Spinal cord (tissue), 10 donors: ENCODE data around the gene CAD. TPM values are rescaled to one million over a fixed set of nuclear protein-coding genes. Genes with fewer than 3 reads are reported as not detected.
"Not testable (repeated sequence)": the region's sequence is repeated elsewhere in the genome, so short reads cannot be mapped to it uniquely, and the experiment has no call there.

Source experiments
- DNase-seq, 6 donors: peaks; one replicate each; pipeline versions ENCODE4 v3.0.0 to v3.0.0-alpha.2; 2013 to 2015; ENCODE audit warnings: low spot score in 6 of 6, low read depth in 4 of 6
- H3K27ac ChIP-seq: one replicate; pipeline ENCODE4 v1.5.1; 2013; ENCODE audit warnings: low read depth, low read length, control low read depth
- H3K27me3 ChIP-seq: one replicate; pipeline ENCODE4 v1.6.1; 2013; ENCODE audit warnings: low read length; ENCODE audit not compliant: control insufficient read depth, insufficient read depth
- H3K36me3 ChIP-seq: one replicate; pipeline ENCODE4 v1.6.1; 2013; ENCODE audit warnings: low read length; ENCODE audit not compliant: control insufficient read depth, insufficient read depth
- H3K4me1 ChIP-seq: one replicate; pipeline ENCODE4 v1.6.1; 2013; ENCODE audit warnings: low read length; ENCODE audit not compliant: control insufficient read depth, insufficient read depth
- H3K4me3 ChIP-seq: one replicate; pipeline ENCODE4 v1.5.1; 2013; ENCODE audit warnings: low read depth, low read length, control low read depth
- H3K9me3 ChIP-seq: one replicate; pipeline ENCODE4 v1.6.1; 2013; ENCODE audit warnings: low read length; ENCODE audit not compliant: control insufficient read depth, insufficient read depth
- WGBS: methylation state at CpG from one replicate; pipeline ENCODE4 v1.1.5; 2013; ENCODE audit warnings: missing lambda C conversion rate; ENCODE audit not compliant: insufficient coverage; 5-methylcytosine and 5-hydroxymethylcytosine counted together
- polyA plus RNA-seq, 2 donors: library from polyadenylated mRNA; unstranded; fragments of 120-200 nt; gene quantifications; one replicate each; pipeline ENCODE4 v1.2.1, GENCODE V29; 2013; ENCODE audit not compliant: insufficient read length in 2 of 2
- total RNA-seq, 2 donors: library from RNA; depleted of rRNA in 1 of 2; stranded (reverse); fragments of 120-200 nt in 1 of 2; fragments of >200 nt in 1 of 2; gene quantifications; one replicate each; pipeline versions ENCODE4 v1.2.3 to v1.2.4, GENCODE V29; 2013 to 2014
- donor health status: healthy.

The CAD gene
- total and polyA plus RNA-seq, 4 donors = 26.5 to 49.2 (median 34.5) TPM

DNA sequence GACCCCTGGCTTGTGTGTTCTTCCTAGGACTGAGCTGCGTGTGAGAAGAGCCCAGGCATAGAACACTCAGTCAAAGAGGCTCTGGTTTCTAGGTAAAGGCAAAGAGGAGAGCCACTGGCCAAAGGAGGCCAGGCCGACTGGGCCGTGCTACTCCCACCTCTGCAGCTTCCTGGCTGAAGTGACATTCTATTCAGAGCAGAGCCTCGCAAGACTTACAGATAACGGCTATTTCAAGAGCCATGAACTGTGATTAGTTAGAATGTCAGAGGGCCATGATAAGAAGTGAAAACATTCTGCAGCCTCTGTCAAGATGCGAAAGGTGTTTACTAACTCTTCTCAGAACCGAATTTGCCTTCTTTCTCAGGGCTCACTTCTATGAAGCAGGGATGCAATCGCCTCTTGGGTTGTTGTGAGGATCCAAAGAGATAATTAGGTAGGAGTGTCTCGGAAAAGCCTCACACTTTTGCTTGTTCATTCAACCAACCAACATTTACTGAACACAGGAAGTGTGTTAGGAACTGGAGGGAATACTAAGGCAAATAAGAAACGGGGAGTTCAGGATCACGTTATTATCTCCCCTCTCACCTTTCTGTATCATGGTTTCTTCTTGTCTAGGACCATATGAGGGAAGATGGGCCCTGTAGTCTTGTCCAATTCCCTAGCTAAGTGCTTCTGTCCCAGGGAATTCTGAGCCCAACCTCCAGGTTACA, 54.6 kb downstream of the CAD start:
- Histone ChIP-seq H3K27me3 (peaks cover 7% of the 10 kb centered on the region), H3K4me3 (no peak overlapping the region), H3K36me3 (no peaks in the 10 kb centered on the region), H3K4me1 (no peaks in the 10 kb centered on the region), H3K9me3 (no peaks in the 10 kb centered on the region), H3K27ac (no peak overlapping the region)
- WGBS = 52% methylated on average over 4 of the region's 11 CpGs
- no peak for DNase-seq

DNA sequence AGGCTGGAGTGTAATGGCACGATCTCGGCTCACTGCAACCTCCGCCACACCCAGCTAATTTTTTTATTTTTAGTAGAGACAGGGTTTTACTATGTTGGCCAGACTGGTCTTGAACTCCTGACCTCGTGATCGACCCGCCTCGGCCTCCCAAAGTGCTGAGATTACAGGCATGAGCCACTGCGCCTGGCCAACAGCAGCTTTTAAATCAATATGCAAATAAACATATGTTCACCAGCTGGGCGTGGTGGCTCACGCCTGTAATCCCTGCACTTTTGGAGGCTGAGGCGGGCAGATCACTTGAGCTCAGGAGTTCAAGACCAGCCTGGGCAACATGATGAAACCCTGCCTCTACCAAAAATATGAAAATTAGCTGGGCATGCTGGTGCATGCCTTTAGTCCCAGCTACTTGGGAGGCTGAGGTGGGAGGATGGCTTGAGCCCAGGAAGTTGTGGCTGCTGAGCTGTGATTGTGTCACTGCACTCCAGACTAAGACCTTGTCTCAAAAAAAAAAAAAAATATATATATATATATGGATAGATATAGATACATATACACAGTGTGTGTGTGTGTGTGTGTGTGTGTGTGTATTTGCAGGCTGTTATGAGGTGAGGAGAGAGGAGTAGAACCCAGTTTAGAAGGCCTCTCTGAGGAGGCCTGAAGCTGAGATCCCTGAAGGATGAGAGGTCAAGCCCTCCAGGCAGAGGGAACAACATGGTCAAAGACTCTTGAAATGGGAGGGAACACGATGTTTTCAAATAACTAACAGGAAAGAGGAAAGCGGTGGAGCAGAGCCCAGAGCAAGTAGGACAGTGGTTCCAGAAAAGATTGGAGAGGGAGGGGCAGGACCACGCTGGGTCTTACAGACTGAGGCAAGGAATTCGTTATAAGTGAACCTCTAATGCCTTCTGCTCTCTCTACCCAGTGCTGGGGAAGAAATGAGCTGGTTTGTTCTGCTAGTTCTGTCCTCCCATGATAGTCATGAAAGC, 55.7 kb downstream of the CAD start:
- H3K27ac ChIP-seq, DNase-seq, H3K9me3 ChIP-seq, H3K27me3 ChIP-seq, H3K36me3 ChIP-seq, H3K4me3 ChIP-seq, H3K4me1 ChIP-seq: not testable (repeated sequence)
- 69% methylated on average over 5 of the region's 15 CpGs for WGBS

DNA sequence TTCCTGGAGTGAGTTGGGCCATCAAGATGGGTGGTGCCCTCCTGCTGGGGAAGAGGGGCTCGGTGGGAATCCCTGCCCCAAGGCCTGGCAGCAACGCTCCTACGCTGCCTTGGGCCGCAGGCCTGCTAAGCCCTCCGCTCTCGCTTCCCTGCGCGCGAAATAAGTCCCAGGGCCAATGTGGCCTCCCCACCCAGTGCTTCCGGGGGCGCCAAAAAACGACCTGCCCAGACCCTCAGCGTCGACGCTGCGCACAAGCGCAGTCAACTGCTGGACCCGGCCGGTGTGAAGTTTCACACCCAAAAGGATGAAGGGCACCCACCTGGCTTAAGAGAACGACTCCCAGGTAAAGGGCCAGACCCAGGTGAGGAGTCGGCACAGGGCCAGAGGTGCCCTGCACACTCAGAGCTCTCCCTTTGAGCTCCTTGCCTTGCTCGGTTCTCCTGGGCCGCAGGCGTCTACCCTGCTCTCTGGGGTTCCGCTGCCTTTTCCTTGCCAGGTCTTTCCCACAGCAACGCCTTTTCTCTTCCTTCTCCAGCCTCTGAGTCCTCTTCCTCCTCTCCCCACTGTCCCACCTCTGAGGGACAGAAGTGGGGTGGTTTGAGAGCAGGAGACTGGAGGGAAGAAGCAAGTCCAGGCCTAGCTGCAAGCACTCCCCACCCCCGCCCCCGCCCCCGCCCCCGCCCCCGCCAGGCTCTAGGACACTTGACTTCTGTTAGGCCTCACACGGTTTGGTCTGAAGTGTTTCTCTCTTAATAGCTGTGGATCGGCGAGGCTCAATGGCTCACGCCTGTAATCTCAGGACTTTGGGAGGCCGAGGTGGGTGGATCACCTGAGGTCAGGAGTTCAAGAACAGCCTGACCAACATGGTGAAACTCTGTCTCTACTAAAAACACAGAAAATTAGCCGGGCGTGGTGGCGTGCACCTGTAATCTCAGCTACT, 58.3 kb downstream of the CAD start, which contains the start of gene DNAJC5G:
Gene DNAJC5G, plus strand, starts transcription at position 223 of the 940 bp plus-strand sequence. CDS start 1,296 bp downstream, outside the sequence.
- Histone ChIP-seq H3K4me3 (no peak within 1 kb of the TSS), H3K27ac (no peak within 1 kb of the TSS), H3K27me3 (peaks cover 4% of the 10 kb centered on the region), H3K4me1 (no peaks in the 10 kb centered on the region), H3K9me3 (no peaks in the 10 kb centered on the region), H3K36me3 (no peaks in the 10 kb centered on the region)
- WGBS = 84% methylated on average over 36 of the region's 39 CpGs
- DNase-seq = no peak

DNA sequence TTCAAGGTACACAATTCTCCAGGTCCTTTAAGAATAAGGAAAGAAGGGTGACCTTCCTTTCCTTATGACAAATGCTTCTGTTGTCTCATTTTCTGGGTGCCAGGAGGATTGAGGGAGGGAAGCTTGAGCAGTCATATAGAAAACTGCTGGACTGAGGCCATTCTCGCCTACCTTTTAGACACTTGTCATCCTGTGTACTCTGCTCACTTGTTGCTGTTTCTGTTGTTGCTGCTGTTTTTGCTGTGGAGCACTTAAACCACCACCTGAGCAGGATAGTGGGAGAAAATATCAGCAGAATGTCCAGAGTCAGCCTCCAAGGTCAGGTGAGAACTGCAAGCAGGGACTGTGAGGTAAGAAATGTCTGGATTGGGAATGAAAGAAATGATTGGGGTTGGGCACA, 60.8 kb downstream of the CAD start:
- H3K4me1 ChIP-seq = peaks cover 8% of the 10 kb centered on the region
- no peak for DNase-seq
- H3K27ac ChIP-seq = no peak overlapping the region
- no peaks in the 10 kb centered on the region for H3K9me3 ChIP-seq
- H3K36me3 ChIP-seq = no peaks in the 10 kb centered on the region
- no CpG with 5 or more reads among the region's 1 CpG for WGBS
- H3K4me3 ChIP-seq = no peak overlapping the region
- peaks cover 13% of the 10 kb centered on the region for H3K27me3 ChIP-seq

DNA sequence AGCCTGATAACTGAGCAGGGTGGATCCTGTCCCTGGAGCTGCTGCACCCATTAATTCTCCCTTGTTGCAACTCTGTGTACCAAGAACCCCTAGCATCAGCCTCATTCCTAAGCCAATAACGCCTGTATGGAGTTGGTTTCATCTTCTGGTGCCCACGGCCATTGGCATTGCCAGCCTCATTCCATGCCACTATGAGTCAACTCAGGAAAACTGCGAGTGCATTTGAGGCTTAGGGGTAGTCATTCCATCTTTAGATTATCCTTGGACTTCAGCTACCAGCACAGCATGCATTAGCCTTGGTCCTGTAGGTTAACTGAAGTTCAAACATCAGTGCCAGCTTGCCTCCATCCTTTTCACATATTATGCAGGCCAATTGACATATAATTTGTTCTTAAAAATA, 63.7 kb downstream of the CAD start:
- no peak overlapping the region for H3K27ac ChIP-seq
- H3K4me1 ChIP-seq = peaks cover 8% of the 10 kb centered on the region
- H3K36me3 ChIP-seq = no peaks in the 10 kb centered on the region
- H3K9me3 ChIP-seq = no peaks in the 10 kb centered on the region
- WGBS = 40% methylated on average over 1 of the region's 3 CpGs
- peaks cover 16% of the 10 kb centered on the region for H3K27me3 ChIP-seq
- DNase-seq = no peak
- H3K4me3 ChIP-seq = no peak overlapping the region

DNA sequence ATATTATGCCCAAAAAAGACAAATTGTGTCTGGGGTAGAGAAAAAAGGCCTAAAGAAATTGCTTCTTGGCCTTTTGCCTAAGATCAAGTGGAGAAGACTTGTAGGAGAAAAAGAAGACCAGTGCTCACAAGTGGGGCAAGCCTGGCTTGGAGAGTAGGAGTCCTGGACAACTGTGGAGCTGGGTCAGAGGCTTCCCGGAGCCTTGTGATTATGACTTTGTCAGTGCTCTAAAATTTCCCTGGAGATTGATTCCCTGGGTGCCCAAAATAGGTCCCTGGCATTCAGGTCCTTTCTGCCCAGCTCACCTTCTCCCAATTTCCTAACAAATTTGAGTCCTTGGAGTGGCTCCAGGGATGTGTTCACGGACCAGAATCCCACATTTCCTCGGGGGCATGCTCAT, 64.3 kb downstream of the CAD start:
- Histone ChIP-seq H3K36me3 (no peaks in the 10 kb centered on the region), H3K9me3 (no peaks in the 10 kb centered on the region), H3K4me3 (no peak overlapping the region), H3K27ac (no peak overlapping the region), H3K4me1 (peaks cover 8% of the 10 kb centered on the region), H3K27me3 (peaks cover 16% of the 10 kb centered on the region)
- DNase-seq = no peak
- 74% methylated on average over 3 of the region's 3 CpGs for WGBS

DNA sequence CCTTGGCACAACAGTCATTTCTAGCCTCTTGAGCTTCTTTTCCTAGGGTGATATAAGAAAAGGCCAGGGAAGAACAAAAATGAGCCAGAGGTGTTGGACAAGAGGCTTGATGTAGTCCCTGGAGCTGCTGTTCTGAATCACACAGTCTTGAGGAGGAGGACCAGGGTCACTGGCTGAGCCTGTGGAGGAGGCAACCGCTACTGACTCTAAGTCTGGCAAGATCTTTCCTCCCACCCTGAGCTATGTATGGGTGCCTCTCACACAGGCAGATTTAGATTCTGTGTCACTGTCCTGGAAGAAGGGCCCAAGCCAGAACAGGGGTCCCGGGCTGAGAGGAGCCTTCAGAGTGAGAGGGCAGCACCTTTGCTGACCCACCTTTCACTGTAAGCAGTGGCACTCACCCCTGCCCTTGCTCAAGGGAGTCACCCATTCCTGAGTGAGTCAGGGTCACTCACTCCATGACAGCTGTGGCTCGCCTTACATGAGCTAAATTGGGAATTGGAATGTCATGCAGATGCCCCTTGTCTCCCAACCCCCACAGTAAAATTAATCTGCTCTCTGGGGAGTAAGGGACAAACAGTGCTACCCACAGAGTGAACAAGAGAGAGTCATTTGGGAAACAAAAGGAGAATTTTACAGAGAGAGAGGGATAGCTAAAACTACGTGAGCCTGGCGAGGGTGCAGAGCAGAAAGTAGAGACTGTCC, 64.8 kb downstream of the CAD start, which contains the start of gene TRIM54:
Gene TRIM54, plus strand, starts transcription at position 575 of the 705 bp plus-strand sequence. CDS start 303 bp downstream, outside the sequence.
- no peak within 1 kb of the TSS for H3K4me3 ChIP-seq
- DNase-seq = no peak
- WGBS = 55% methylated on average over 4 of the region's 5 CpGs
- H3K9me3 ChIP-seq = no peaks in the 10 kb centered on the region
- no peak within 1 kb of the TSS for H3K27ac ChIP-seq
- H3K36me3 ChIP-seq = no peaks in the 10 kb centered on the region
- peaks cover 16% of the 10 kb centered on the region for H3K27me3 ChIP-seq
- H3K4me1 ChIP-seq = peaks cover 8% of the 10 kb centered on the region

DNA sequence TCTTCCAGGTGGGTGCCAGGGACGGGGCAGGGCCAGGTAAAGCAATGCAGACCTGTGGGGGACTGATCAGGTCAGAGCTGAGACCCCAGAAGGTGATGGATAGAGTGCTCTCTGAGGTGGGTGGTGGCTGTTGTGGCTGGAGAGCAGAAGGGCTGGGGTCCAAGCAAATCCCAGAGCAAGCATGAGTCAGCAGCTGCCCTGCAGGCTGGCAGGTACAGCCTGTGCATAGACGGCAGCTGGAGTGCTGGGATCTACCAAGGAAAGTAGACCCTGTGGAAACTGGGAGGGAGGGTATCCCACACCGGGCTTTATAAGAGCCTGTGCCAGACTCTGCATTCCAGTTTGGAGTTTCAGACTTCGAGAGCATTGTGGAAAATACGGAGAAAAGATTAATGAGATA, 65.7 kb downstream of the CAD start:
- Histone ChIP-seq H3K27ac (no peak overlapping the region), H3K4me1 (peaks cover 8% of the 10 kb centered on the region), H3K9me3 (no peaks in the 10 kb centered on the region), H3K36me3 (no peaks in the 10 kb centered on the region), H3K4me3 (no peak overlapping the region), H3K27me3 (peaks cover 16% of the 10 kb centered on the region)
- no peak for DNase-seq
- 23% methylated on average over 2 of the region's 5 CpGs for WGBS
